ENCODE data around the gene SSNA1. TPM values are rescaled to one million over a fixed set of nuclear protein-coding genes. Genes with fewer than 3 reads are reported as not detected.
A peak's percentile ranks its signal among the peaks of the same experiment; 100 is the strongest.

Gene SSNA1
- total RNA-seq, 1 donor, result 59.7 TPM

- no peaks in the 10 kb centered on the region for H3K79me2 ChIP-seq (ENCODE audit: insufficient read depth, low read length)
- peak within 1 kb of the TSS; percentile 87 for H3K4me2 ChIP-seq (ENCODE audit: insufficient read depth, low read length)
- no peak for DNase-seq (ENCODE audit: insufficient read length, low spot score, missing footprints)
- peaks cover 9% of the 10 kb centered on the region for H3K4me1 ChIP-seq (ENCODE audit: insufficient read depth, low read length)
- H2AFZ ChIP-seq (ENCODE audit: low read length), result peak within 1 kb of the TSS; percentile 91
- no peaks in the 10 kb centered on the region for H3K9me3 ChIP-seq (ENCODE audit: low read depth, low read length)
- TF ChIP-seq CTCF (IDR thresholded peaks at IDR 0.05; ENCODE audit: extremely low read depth, low read depth, low read length), result no peak
- H3K27ac ChIP-seq (ENCODE audit: low read depth, low read length), result peak within 1 kb of the TSS; percentile 86
- no peaks in the 10 kb centered on the region for H3K36me3 ChIP-seq (ENCODE audit: insufficient read depth, low read length)
- peak within 1 kb of the TSS; percentile 90 for H3K4me3 ChIP-seq (ENCODE audit: insufficient read depth, low read length)
- H4K20me1 ChIP-seq (ENCODE audit: insufficient read depth, low read length), result no peaks in the 10 kb centered on the region
- no peaks in the 10 kb centered on the region for H3K27me3 ChIP-seq (ENCODE audit: insufficient read depth, low read length)
Measured at GRCh38 chr9:137224830-137225694, 36.6 kb downstream of the SSNA1 start, which contains the start of gene CYSRT1. Gene CYSRT1, plus strand, starts transcription at chr9:137225174. Its CDS starts 448 bp downstream, at chr9:137225622.

GRCh38 chr9:137225699-137226331, 37.3 kb downstream of the SSNA1 start:
- H4K20me1 ChIP-seq (ENCODE audit: insufficient read depth, low read length), result no peaks in the 10 kb centered on the region
- no peak overlapping the region for H3K4me2 ChIP-seq (ENCODE audit: insufficient read depth, low read length)
- DNase-seq (ENCODE audit: insufficient read length, low spot score, missing footprints), result no peak
- H3K27me3 ChIP-seq (ENCODE audit: insufficient read depth, low read length), result no peaks in the 10 kb centered on the region
- no peak overlapping the region for H2AFZ ChIP-seq (ENCODE audit: low read length)
- no peaks in the 10 kb centered on the region for H3K9me3 ChIP-seq (ENCODE audit: low read depth, low read length)
- H3K27ac ChIP-seq (ENCODE audit: low read depth, low read length), result no peak overlapping the region
- H3K79me2 ChIP-seq (ENCODE audit: insufficient read depth, low read length), result no peaks in the 10 kb centered on the region
- H3K4me3 ChIP-seq (ENCODE audit: insufficient read depth, low read length), result no peak overlapping the region
- peaks cover 9% of the 10 kb centered on the region for H3K4me1 ChIP-seq (ENCODE audit: insufficient read depth, low read length)
- H3K36me3 ChIP-seq (ENCODE audit: insufficient read depth, low read length), result no peaks in the 10 kb centered on the region
- TF ChIP-seq CTCF (IDR thresholded peaks at IDR 0.05; ENCODE audit: extremely low read depth, low read depth, low read length), result no peak

- no peaks in the 10 kb centered on the region for H3K36me3 ChIP-seq (ENCODE audit: insufficient read depth, low read length)
- DNase-seq (ENCODE audit: insufficient read length, low spot score, missing footprints), result no peak
- H3K4me1 ChIP-seq (ENCODE audit: insufficient read depth, low read length), result peaks cover 9% of the 10 kb centered on the region
- H3K27me3 ChIP-seq (ENCODE audit: insufficient read depth, low read length), result no peaks in the 10 kb centered on the region
- no peak overlapping the region for H3K4me2 ChIP-seq (ENCODE audit: insufficient read depth, low read length)
- no peaks in the 10 kb centered on the region for H3K9me3 ChIP-seq (ENCODE audit: low read depth, low read length)
- H4K20me1 ChIP-seq (ENCODE audit: insufficient read depth, low read length), result no peaks in the 10 kb centered on the region
- no peak overlapping the region for H3K27ac ChIP-seq (ENCODE audit: low read depth, low read length)
- no peak overlapping the region for H2AFZ ChIP-seq (ENCODE audit: low read length)
- no peak overlapping the region for H3K4me3 ChIP-seq (ENCODE audit: insufficient read depth, low read length)
- TF ChIP-seq CTCF (IDR thresholded peaks at IDR 0.05; ENCODE audit: extremely low read depth, low read depth, low read length), result no peak
- no peaks in the 10 kb centered on the region for H3K79me2 ChIP-seq (ENCODE audit: insufficient read depth, low read length)
Measured at GRCh38 chr9:137226338-137227053, 38.0 kb downstream of the SSNA1 start.
